Measurements from ENCODE around the gene PRRC2A.

DNA sequence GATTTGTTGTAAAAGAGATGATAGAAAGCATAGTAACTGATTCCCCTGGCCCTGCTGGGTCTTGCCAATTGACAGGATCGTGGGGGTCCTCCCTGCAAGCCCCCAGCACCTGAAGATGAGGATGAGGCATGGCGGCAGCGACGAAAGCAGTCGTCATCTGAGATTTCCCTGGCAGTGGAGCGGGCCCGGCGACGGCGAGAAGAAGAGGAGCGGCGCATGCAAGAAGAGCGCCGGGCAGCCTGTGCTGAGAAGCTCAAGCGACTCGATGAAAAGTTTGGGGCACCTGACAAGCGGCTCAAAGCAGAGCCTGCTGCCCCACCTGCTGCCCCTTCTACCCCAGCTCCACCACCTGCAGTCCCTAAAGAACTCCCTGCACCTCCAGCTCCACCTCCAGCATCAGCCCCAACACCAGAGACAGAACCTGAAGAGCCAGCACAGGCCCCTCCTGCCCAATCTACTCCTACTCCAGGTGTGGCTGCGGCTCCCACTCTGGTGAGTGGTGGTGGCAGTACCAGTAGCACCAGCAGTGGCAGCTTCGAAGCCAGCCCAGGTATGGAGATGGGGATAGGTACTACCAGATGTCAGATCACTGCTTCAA is 7.3 kb downstream of the PRRC2A start:
- TF ChIP-seq, protein P1, sequence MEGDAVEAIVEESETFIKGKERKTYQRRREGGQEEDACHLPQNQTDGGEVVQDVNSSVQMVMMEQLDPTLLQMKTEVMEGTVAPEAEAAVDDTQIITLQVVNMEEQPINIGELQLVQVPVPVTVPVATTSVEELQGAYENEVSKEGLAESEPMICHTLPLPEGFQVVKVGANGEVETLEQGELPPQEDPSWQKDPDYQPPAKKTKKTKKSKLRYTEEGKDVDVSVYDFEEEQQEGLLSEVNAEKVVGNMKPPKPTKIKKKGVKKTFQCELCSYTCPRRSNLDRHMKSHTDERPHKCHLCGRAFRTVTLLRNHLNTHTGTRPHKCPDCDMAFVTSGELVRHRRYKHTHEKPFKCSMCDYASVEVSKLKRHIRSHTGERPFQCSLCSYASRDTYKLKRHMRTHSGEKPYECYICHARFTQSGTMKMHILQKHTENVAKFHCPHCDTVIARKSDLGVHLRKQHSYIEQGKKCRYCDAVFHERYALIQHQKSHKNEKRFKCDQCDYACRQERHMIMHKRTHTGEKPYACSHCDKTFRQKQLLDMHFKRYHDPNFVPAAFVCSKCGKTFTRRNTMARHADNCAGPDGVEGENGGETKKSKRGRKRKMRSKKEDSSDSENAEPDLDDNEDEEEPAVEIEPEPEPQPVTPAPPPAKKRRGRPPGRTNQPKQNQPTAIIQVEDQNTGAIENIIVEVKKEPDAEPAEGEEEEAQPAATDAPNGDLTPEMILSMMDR (IDR thresholded peaks at IDR 0.05): no peak
- no peak for TF ChIP-seq POLR2A (IDR thresholded peaks at IDR 0.05)

Data from lower leg skin (tissue), 3 donors.